IMR-90 (cell line): Measurements from ENCODE around the gene SLC12A7. TPM values are rescaled to one million over a fixed set of nuclear protein-coding genes. Genes with fewer than 3 reads are reported as not detected.

Experiments used
- ATAC-seq: fragments of 200-7000 bp; cut with Tn5 transposase; 2 replicates; pipeline ENCODE4 v1.9.1; 2020; ENCODE audit warnings: low read depth, mild to moderate bottlenecking, moderate library complexity
- BruUV-seq: library from RNA; stranded (reverse); fragments of 400-500 nt; replicated peaks from 2 replicates; lab custom pipeline; 2021; lab: Mats Ljungman, UMichigan
- CTCF ChIA-PET: fragments of 300-600 bp; formaldehyde crosslinking; extraction: SDS; loops from one replicate; lab custom pipeline; 2021; ENCODE audit warnings: antibody characterized with exemption; lab: Yijun Ruan, JAX
- POLR2A ChIA-PET: fragments of 300-600 bp; sonication (Branson Sonifier 250); formaldehyde crosslinking; loops from one replicate; lab custom pipeline; 2022; ENCODE audit warnings: antibody characterized with exemption; ENCODE audit not compliant: unreplicated experiment; lab: Charles Lee
- DNase-seq: peaks from one replicate; pipeline ENCODE4 v3.0.0; 2013
- H2AFZ ChIP-seq: replicated peaks from 2 replicates; pipeline ENCODE3; 2013; ENCODE audit warnings: low read length, mild to moderate bottlenecking; ENCODE audit not compliant: poor library complexity
- H2AK5ac ChIP-seq: 2 replicates; pipeline ENCODE4 v1.6.1; 2013; ENCODE audit warnings: low read depth, low read length, inconsistent platforms
- H2AK9ac ChIP-seq: replicated peaks from 2 replicates; pipeline ENCODE3; 2013; ENCODE audit warnings: mild to moderate bottlenecking, low read depth, low read length, moderate library complexity; ENCODE audit not compliant: poor library complexity
- H2BK120ac ChIP-seq: 2 replicates; pipeline ENCODE4 v1.6.1; 2013; ENCODE audit warnings: low read depth, low read length, inconsistent platforms
- H2BK15ac ChIP-seq: 3 replicates; pipeline ENCODE4 v1.6.1; 2013; ENCODE audit warnings: low read depth, low read length, inconsistent platforms
- H2BK20ac ChIP-seq: 2 replicates; pipeline ENCODE4 v1.6.1; 2013; ENCODE audit warnings: low read depth, mild to moderate bottlenecking, inconsistent platforms, low read length, moderate library complexity
- H2BK5ac ChIP-seq: 2 replicates; pipeline ENCODE4 v1.6.1; 2013; ENCODE audit warnings: mild to moderate bottlenecking, low read depth, low read length, inconsistent platforms; ENCODE audit not compliant: poor library complexity, severe bottlenecking
- H3K14ac ChIP-seq: replicated peaks from 2 replicates; pipeline ENCODE4 v1.6.1; 2013; ENCODE audit warnings: low read depth, low read length, inconsistent platforms
- H3K18ac ChIP-seq: 2 replicates; pipeline ENCODE4 v1.6.1; 2013; ENCODE audit warnings: low read depth, low read length, control low read depth
- H3K23ac ChIP-seq: 2 replicates; pipeline ENCODE4 v1.6.1; 2013; ENCODE audit warnings: low read depth, low read length, inconsistent platforms
- H3K27ac ChIP-seq: 2 replicates; pipeline ENCODE4 v1.5.1; 2013; ENCODE audit warnings: mild to moderate bottlenecking, control low read depth, low read length; ENCODE audit not compliant: insufficient read depth
- H3K27me3 ChIP-seq: 2 replicates; pipeline ENCODE4 v1.6.1; 2013; ENCODE audit warnings: low read length; ENCODE audit not compliant: control insufficient read depth, insufficient read depth
- H3K36me3 ChIP-seq: 2 replicates; pipeline ENCODE4 v1.6.1; 2013; ENCODE audit warnings: low read length, mixed read lengths; ENCODE audit not compliant: control insufficient read depth, insufficient read depth
- H3K4ac ChIP-seq: 2 replicates; pipeline ENCODE4 v1.6.1; 2013; ENCODE audit warnings: low read depth, low read length, inconsistent platforms
- H3K4me1 ChIP-seq: 2 replicates; pipeline ENCODE4 v1.6.1; 2013; ENCODE audit warnings: low read length, mixed read lengths; ENCODE audit not compliant: control insufficient read depth, insufficient read depth
- H3K4me2 ChIP-seq: 2 replicates; pipeline ENCODE4 v1.6.1; 2013; ENCODE audit warnings: low read depth, mild to moderate bottlenecking, control low read depth, low read length, moderate library complexity
- H3K4me3 ChIP-seq: 2 replicates; pipeline ENCODE4 v1.5.1; 2013; ENCODE audit warnings: low read depth, mild to moderate bottlenecking, control low read depth, low read length, moderate library complexity; ENCODE audit not compliant: insufficient read depth
- H3K56ac ChIP-seq: 2 replicates; pipeline ENCODE4 v1.6.1; 2013; ENCODE audit warnings: low read length, inconsistent platforms; ENCODE audit not compliant: insufficient read depth; ENCODE audit errors: extremely low read depth
- H3K79me1 ChIP-seq, 2 experiments: 2 replicates each; pipeline ENCODE4 v1.6.1; 2013; ENCODE audit warnings: low read length in 2 of 2, inconsistent platforms in 1 of 2, low read depth in 1 of 2
- H3K9ac ChIP-seq: 2 replicates; pipeline ENCODE4 v1.6.1; 2013; ENCODE audit warnings: low read depth, low read length, control low read depth
- H3K9me1 ChIP-seq: 2 replicates; pipeline ENCODE4 v1.6.1; 2013; ENCODE audit warnings: low read length, inconsistent platforms; ENCODE audit not compliant: insufficient read depth
- H3K9me3 ChIP-seq: 2 replicates; pipeline ENCODE4 v1.6.1; 2013; ENCODE audit warnings: low read length; ENCODE audit not compliant: control insufficient read depth, insufficient read depth
- H4K20me1 ChIP-seq: 2 replicates; pipeline ENCODE4 v1.6.1; 2013; ENCODE audit warnings: low read length, inconsistent platforms; ENCODE audit not compliant: insufficient read depth
- H4K5ac ChIP-seq: 2 replicates; pipeline ENCODE4 v1.6.1; 2013; ENCODE audit warnings: mild to moderate bottlenecking, low read depth, low read length, control low read depth
- H4K8ac ChIP-seq, 2 experiments: 2 replicates each; pipeline ENCODE4 v1.6.1; 2013; ENCODE audit warnings: low read depth in 2 of 2, low read length in 2 of 2, control low read depth in 1 of 2, inconsistent platforms in 1 of 2
- H4K91ac ChIP-seq: 2 replicates; pipeline ENCODE4 v1.6.1; 2013; ENCODE audit warnings: low read depth, low read length, inconsistent platforms; ENCODE audit not compliant: insufficient read depth
- CEBPB ChIP-seq: IDR thresholded peaks from 2 replicates; pipeline ENCODE4 v1.6.1; 2012; ENCODE audit warnings: low read depth, low read length, improper control_type of control experiment
- FOS ChIP-seq: fragments of 150-350 bp; IDR thresholded peaks from 2 replicates; pipeline ENCODE4 v1.6.1; 2016; ENCODE audit warnings: low read depth, low read length
- MAZ ChIP-seq: IDR thresholded peaks from 2 replicates; pipeline ENCODE4 v1.6.1; 2012; ENCODE audit warnings: low read depth, mild to moderate bottlenecking, low read length, improper control_type of control experiment, moderate library complexity, borderline replicate concordance
- POLR2A ChIP-seq: IDR thresholded peaks from 2 replicates; pipeline ENCODE4 v1.6.1; 2012; ENCODE audit warnings: mild to moderate bottlenecking, low read depth, low read length
- SMC3 ChIP-seq: fragments of 150-350 bp; IDR thresholded peaks from 2 replicates; pipeline ENCODE4 v1.6.1; 2016; ENCODE audit warnings: low read depth, mild to moderate bottlenecking, antibody characterized with exemption, low read length, moderate library complexity
- WGBS, 2 experiments: methylation state at CpG; one replicate each; pipeline versions ENCODE4 v1.1.5 to v1.1.7; 2013; ENCODE audit warnings: missing lambda C conversion rate in 2 of 2; ENCODE audit not compliant: insufficient read length in 1 of 2; ENCODE audit errors: extremely low coverage in 2 of 2; 5-methylcytosine and 5-hydroxymethylcytosine counted together
- dilution Hi-C: fragments of 300-500 bp; cut with HindIII; formaldehyde crosslinking; loops from one replicate; pipeline ENCODE4 v1.14.3; 2018; ENCODE audit warnings: low sequenced_read_pairs; ENCODE audit not compliant: unreplicated experiment
- in situ Hi-C: fragments of 300-500 bp; cut with MboI; formaldehyde crosslinking; loops from 3 replicates; pipeline ENCODE4 v1.14.3; 2019; ENCODE audit warnings: low sequenced_read_pairs, inconsistent platforms, mixed read lengths
- intact Hi-C: fragments of 100-400 bp; cut with micrococcal nuclease; formaldehyde crosslinking; loops from 2 replicates; pipeline ENCODE4 v1.10.0; 2022
- polyA plus RNA-seq, 3 experiments: library from polyadenylated mRNA; depleted of rRNA; stranded (reverse); fragments of >200 nt; gene quantifications; 2 replicates each; pipeline ENCODE4 v1.2.3, GENCODE V29; 2012; ENCODE audit warnings: low replicate concordance in 1 of 3
- total RNA-seq: library from RNA; depleted of rRNA; stranded (reverse); fragments of >200 nt; gene quantifications from 2 replicates; pipeline ENCODE4 v1.2.3, GENCODE V29; 2012
- TF ChIP-seq, protein P1 (sequence below): fragments of 150-350 bp; IDR thresholded peaks from 2 replicates; pipeline ENCODE4 v1.6.1; 2017; ENCODE audit warnings: mild to moderate bottlenecking, antibody characterized with exemption, low read length, low read depth

SLC12A7 gene
- total and polyA plus RNA-seq, 2 of the 4 experiments (the other 2 are of a cell fraction), result 3.0 to 6.1 TPM

DNA sequence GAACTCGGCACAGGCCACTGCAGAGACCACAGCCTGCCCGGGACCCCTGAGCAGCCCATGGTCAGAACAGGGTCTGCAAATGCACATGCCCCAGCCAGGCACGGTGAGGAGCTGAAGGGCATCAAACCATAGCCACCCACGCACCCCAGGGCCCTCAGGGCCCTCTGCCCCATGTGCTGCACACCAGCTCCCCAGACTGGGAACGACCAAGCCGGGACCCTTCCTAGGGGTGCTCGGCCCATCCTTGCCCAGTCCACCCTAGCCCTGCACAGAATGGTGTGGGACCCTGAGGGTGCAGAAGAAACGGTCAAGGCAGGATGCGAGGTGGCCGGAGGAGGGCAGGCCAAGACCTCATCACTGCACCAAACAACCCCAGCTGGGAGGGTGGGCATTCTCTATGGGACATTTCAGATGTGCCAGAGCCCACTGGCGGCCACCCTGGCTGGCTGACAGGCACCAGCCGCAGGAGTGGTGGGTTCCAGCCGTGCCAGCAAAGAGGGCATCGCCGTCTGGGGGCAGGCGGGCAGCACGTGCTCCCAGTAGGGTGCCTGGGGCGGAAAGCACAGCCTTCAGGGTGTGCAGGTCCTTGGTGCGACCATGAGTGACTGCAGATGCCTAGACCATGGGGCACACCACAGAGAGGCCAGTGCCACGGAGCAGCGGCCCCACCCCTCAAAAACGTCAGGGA lies 16.4 kb downstream of the SLC12A7 start:
- H3K4me2 ChIP-seq, result no peak overlapping the region
- BruUV-seq, result no TSS peak
- ChIA-PET CTCF (no interaction called here), POLR2A (no interaction called here)
- H3K27me3 ChIP-seq, result no peaks in the 10 kb centered on the region
- H2BK120ac ChIP-seq, result no peak overlapping the region
- no peak overlapping the region for H3K9ac ChIP-seq
- peaks cover 9% of the 10 kb centered on the region for H4K20me1 ChIP-seq
- no peak overlapping the region for H2BK15ac ChIP-seq
- H2BK20ac ChIP-seq, result no peak overlapping the region
- H3K4me1 ChIP-seq, result no peaks in the 10 kb centered on the region; the same call in 1 of the 2 replicates
- WGBS, 2 experiments, result 90% methylated on average over 9 of the region's 22 CpGs; no CpG with 5 or more reads in 1 of the 2 experiments
- no peak overlapping the region for H2BK5ac ChIP-seq
- no peaks in the 10 kb centered on the region for H3K79me1 ChIP-seq
- H2AFZ ChIP-seq, result no peak overlapping the region
- no peak overlapping the region for H4K91ac ChIP-seq
- DNase-seq, result no peak
- H3K18ac ChIP-seq, result no peak overlapping the region
- no peak overlapping the region for H4K5ac ChIP-seq
- H3K56ac ChIP-seq, result no peak overlapping the region
- ATAC-seq, result no peak
- TF ChIP-seq, protein P1, sequence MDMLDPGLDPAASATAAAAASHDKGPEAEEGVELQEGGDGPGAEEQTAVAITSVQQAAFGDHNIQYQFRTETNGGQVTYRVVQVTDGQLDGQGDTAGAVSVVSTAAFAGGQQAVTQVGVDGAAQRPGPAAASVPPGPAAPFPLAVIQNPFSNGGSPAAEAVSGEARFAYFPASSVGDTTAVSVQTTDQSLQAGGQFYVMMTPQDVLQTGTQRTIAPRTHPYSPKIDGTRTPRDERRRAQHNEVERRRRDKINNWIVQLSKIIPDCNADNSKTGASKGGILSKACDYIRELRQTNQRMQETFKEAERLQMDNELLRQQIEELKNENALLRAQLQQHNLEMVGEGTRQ, result no peak
- TF ChIP-seq CEBPB (no peak), FOS (no peak), MAZ (no peak), SMC3 (no peak), POLR2A (no peak)
- no peak overlapping the region for H3K14ac ChIP-seq
- H3K9me3 ChIP-seq, result no peaks in the 10 kb centered on the region
- in situ Hi-C loops (no loop called here), intact Hi-C loops (no loop called here), dilution Hi-C loops (no loop called here)
- peaks cover 9% of the 10 kb centered on the region; the same call in 1 of the 2 replicates for H3K36me3 ChIP-seq
- H3K4ac ChIP-seq, result no peak overlapping the region
- H3K23ac ChIP-seq, result no peak overlapping the region
- H3K9me1 ChIP-seq, result no peaks in the 10 kb centered on the region
- no peak overlapping the region for H4K8ac ChIP-seq
- no peak overlapping the region for H3K27ac ChIP-seq
- peak overlapping the region; percentile 28 for H2AK9ac ChIP-seq
- no peak overlapping the region for H3K4me3 ChIP-seq
- H2AK5ac ChIP-seq, result no peak overlapping the region
